Mesothelial cell of epicardium (in vitro differentiated cells): ENCODE results near the gene CYP2S1. TPM values are rescaled to one million over a fixed set of nuclear protein-coding genes. Genes with fewer than 3 reads are reported as not detected.

Experiments used
- DNase-seq, 2 experiments: peaks; one replicate each; pipeline ENCODE4 v3.0.0; 2021; ENCODE audit warnings: low spot score in 2 of 2; ENCODE audit not compliant: unreplicated experiment in 2 of 2
- H3K27ac Mint-ChIP-seq: 2 replicates; pipeline ENCODE4 v1.8.0; 2021; ENCODE audit warnings: mixed read lengths
- H3K27me3 Mint-ChIP-seq: 2 replicates; pipeline ENCODE4 v1.8.0; 2021; ENCODE audit warnings: low read depth, mixed read lengths
- H3K36me3 Mint-ChIP-seq: 2 replicates; pipeline ENCODE4 v1.8.0; 2021; ENCODE audit warnings: mixed read lengths
- H3K4me1 Mint-ChIP-seq: 2 replicates; pipeline ENCODE4 v1.8.0; 2021; ENCODE audit warnings: mixed read lengths
- H3K4me3 Mint-ChIP-seq: 2 replicates; pipeline ENCODE4 v1.8.0; 2021; ENCODE audit warnings: mild to moderate bottlenecking, moderate library complexity, mixed read lengths
- H3K9me3 Mint-ChIP-seq: 2 replicates; pipeline ENCODE4 v1.8.0; 2021; ENCODE audit warnings: mixed read lengths
- CTCF ChIP-seq: fragments of 200-600 bp; sonication (generic); IDR thresholded peaks from one replicate; pipeline ENCODE4 v1.5.0; 2021; ENCODE audit warnings: antibody characterized with exemption; ENCODE audit not compliant: unreplicated experiment
- total RNA-seq: library from RNA; stranded (reverse); gene quantifications from 3 replicates; pipeline ENCODE4 v1.2.1, GENCODE V29; 2021

CYP2S1 gene
- total RNA-seq, 1 donor from 2014 or later: 15.5 TPM

- no peak overlapping the region for H3K4me3 Mint-ChIP-seq
Observed at GRCh38 chr19:41159881-41160280, 33.1 kb upstream of the CYP2S1 start.

GRCh38 chr19:41161903-41162302 is 31.1 kb upstream of the CYP2S1 start:
- no peak for TF ChIP-seq CTCF
- Mint-ChIP-seq H3K27ac (no peak overlapping the region), H3K4me3 (no peak overlapping the region), H3K4me1 (no peaks in the 10 kb centered on the region), H3K9me3 (no peaks in the 10 kb centered on the region), H3K36me3 (no peaks in the 10 kb centered on the region), H3K27me3 (no peaks in the 10 kb centered on the region)
- DNase-seq: no peak

More at GRCh38 chr19:41159881-41160280, 33.1 kb upstream of the CYP2S1 start:
- Mint-ChIP-seq H3K4me1 (peaks cover 2% of the 10 kb centered on the region), H3K27me3 (no peaks in the 10 kb centered on the region), H3K36me3 (peaks cover 6% of the 10 kb centered on the region), H3K27ac (no peak overlapping the region), H3K9me3 (peaks cover 3% of the 10 kb centered on the region)
- no peak for TF ChIP-seq CTCF
- no peak for DNase-seq

- Mint-ChIP-seq H3K4me3 (no peak overlapping the region), H3K4me1 (peaks cover 14% of the 10 kb centered on the region), H3K9me3 (no peaks in the 10 kb centered on the region), H3K36me3 (peaks cover 4% of the 10 kb centered on the region), H3K27me3 (no peaks in the 10 kb centered on the region), H3K27ac (no peak overlapping the region)
- DNase-seq: no peak
- no peak for TF ChIP-seq CTCF
Observed at GRCh38 chr19:41166944-41167804, 25.8 kb upstream of the CYP2S1 start.

DNA sequence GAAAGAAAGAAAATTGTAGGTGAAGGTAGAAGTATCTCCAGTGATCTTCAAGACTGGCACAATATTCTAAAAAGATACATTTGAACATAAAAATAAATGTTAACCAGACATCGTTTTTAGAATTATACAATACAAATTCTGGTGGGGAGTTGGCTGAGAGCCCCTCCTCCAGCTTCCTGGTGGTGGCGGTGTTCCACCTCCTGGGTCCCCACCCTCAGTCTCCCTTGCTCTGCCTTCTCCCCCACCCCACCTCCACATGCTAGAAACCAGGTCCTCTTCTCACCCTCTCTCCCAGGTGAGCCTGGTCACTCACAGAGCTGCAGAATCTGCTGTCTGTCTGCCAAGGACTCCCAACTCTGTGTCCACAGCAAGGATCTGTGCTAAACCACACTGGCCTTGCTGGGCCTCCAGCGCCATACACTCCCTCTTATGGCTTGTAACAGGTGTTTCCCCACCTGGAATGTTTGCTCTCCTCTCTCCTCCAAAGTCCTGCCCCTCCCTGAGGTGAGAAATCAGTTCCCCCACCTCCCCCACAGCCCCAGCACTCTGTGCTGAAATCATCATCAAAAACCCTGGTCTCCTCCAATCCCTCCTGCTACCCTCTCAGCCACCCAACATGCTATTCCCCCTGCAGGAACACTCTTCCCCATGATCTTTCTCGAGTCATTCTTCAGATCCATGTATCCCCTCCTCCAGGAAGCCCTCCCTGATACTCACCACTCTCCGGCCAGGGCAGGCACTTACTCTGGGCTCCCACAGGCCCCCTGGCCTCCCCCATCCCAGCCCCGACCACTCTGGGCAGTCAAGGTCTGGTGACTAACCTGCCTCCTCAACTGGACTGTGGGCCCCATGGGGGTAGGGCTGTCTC is 20.5 kb upstream of the CYP2S1 start:
- Mint-ChIP-seq H3K27me3 (no peaks in the 10 kb centered on the region), H3K4me1 (peaks cover 47% of the 10 kb centered on the region), H3K9me3 (no peaks in the 10 kb centered on the region), H3K4me3 (no peak overlapping the region), H3K36me3 (peaks cover 4% of the 10 kb centered on the region), H3K27ac (peak overlapping the region; percentile 86)
- DNase-seq: no peak
- no peak for TF ChIP-seq CTCF

DNA sequence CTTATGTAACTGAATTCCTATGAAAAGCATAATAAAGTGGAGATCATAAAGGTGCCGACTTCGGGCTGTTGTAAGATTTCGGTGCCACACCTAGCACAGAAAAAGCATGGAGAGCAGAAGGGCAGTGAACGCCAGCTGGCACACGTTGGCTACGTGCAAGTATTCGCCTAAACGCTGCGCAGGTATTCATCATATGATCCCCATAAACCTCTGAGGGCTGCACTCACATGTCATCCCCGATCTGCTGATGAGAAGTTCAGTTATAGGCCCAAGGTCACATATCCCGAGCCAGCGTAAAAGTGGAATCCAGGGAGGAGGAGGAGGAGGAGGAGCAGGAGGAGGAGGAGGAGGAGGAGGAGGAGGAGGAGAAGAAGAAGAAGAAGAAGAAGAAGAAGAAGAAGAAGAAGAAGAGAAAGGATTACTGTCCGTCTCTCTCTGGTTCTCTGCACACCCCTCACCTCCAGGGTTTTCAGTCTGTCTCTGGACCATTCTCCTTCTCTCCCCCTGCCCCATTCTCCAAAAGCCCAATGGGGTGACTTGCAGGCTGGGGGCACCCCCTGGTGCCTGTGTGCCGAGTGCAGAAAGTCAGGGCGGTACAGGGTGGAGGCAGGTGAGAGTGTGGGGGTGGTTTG is 18.6 kb upstream of the CYP2S1 start:
- no peak for DNase-seq
- Mint-ChIP-seq H3K4me3 (no peak overlapping the region), H3K4me1 (peaks cover 46% of the 10 kb centered on the region), H3K36me3 (no peaks in the 10 kb centered on the region), H3K27ac (peak overlapping the region; percentile 83), H3K9me3 (no peaks in the 10 kb centered on the region), H3K27me3 (no peaks in the 10 kb centered on the region)
- no peak for TF ChIP-seq CTCF
